IPS-18a (cell line): Measurements from ENCODE around the gene FGGY.
"Not testable (repeated sequence)": the region's sequence is repeated elsewhere in the genome, so short reads cannot be mapped to it uniquely, and the experiment has no call there.

Experiments used
- H3K27ac ChIP-seq: one replicate; pipeline ENCODE4 v1.5.1; 2013; ENCODE audit warnings: low read length
- H3K27me3 ChIP-seq: one replicate; pipeline ENCODE4 v1.6.1; 2013; ENCODE audit warnings: mild to moderate bottlenecking, low read length; ENCODE audit not compliant: control insufficient read depth, insufficient read depth
- H3K36me3 ChIP-seq: one replicate; pipeline ENCODE4 v1.6.1; 2013; ENCODE audit warnings: low read depth, low read length; ENCODE audit not compliant: control insufficient read depth
- H3K4me1 ChIP-seq: one replicate; pipeline ENCODE4 v1.6.1; 2013; ENCODE audit warnings: low read depth, low read length; ENCODE audit not compliant: control insufficient read depth
- H3K4me3 ChIP-seq: one replicate; pipeline ENCODE4 v1.5.1; 2013; ENCODE audit warnings: low read length
- H3K9ac ChIP-seq: one replicate; pipeline ENCODE4 v1.6.1; 2013; ENCODE audit warnings: mild to moderate bottlenecking, low read length, moderate library complexity
- H3K9me3 ChIP-seq: one replicate; pipeline ENCODE4 v1.6.1; 2013; ENCODE audit warnings: low read depth, low read length; ENCODE audit not compliant: control insufficient read depth

Gene FGGY

DNA sequence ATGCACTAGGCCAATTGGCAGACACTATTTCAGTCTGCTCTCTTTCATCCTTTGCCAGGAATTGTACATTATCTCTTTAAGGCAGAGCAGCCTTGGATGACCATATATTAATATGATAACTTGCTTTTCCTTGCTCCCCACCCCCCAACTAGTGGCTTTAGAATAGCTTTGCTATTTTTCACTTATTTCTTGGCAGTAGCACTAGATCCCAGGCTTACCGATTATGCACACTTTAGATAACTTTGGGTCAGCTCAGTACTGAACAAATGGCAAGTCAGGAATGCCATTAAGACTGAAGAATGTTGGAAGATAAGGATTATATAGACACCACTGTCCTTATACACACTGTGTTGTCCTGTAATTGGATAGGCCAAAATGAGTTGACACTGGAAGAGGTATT lies 146.4 kb downstream of the FGGY start:
- H3K4me3 ChIP-seq = no peak overlapping the region
- H3K36me3 ChIP-seq = no peaks in the 10 kb centered on the region
- H3K4me1 ChIP-seq = peaks cover 22% of the 10 kb centered on the region
- H3K9me3 ChIP-seq = no peaks in the 10 kb centered on the region
- H3K27ac ChIP-seq = no peak overlapping the region
- H3K27me3 ChIP-seq = no peaks in the 10 kb centered on the region
- no peak overlapping the region for H3K9ac ChIP-seq

DNA sequence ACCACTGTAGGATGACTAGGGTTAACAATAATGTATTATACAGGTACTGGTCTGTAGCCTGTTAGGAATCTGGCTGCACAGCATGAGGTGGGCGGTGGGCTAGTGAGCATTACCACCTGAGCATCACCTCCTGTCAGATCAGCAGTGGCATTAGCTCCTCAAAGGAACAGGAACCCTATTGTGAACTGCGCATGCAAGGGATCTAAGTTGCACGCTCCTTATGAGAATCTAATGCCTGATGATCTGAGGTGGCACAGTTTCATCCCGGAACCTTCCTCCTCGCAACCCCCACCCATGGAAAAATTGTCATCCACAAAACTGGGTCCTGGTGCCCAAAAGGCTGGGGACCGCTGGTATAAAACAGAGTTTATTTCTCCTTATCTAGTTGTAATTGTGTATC lies 147.6 kb downstream of the FGGY start:
- Histone ChIP-seq H3K9me3 (no peaks in the 10 kb centered on the region), H3K4me1 (peaks cover 22% of the 10 kb centered on the region), H3K9ac (no peak overlapping the region), H3K27ac (no peak overlapping the region), H3K27me3 (no peaks in the 10 kb centered on the region), H3K4me3 (no peak overlapping the region), H3K36me3 (no peaks in the 10 kb centered on the region)

DNA sequence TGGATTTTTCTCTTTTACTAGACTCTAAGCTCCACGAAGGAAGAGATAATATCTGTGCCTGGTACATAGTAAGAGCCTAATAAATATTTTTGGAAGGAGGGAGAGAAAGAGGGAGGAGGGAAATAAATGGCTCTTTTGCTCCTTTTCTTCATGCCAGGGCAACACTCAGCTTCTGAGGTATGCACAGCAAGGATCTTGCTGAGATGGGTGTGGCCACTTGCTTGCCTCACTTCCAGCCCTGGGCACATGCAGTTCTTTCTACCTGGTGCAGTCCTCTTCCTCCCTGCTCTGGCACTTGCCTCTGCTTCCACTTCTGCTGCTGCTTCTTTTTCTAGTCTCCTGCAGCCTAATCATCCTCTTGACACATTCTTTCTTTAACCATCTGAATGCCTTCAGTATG lies 148.1 kb downstream of the FGGY start:
- Histone ChIP-seq H3K27me3 (no peaks in the 10 kb centered on the region), H3K27ac (no peak overlapping the region), H3K4me3 (no peak overlapping the region), H3K9ac (no peak overlapping the region), H3K36me3 (no peaks in the 10 kb centered on the region), H3K4me1 (peaks cover 17% of the 10 kb centered on the region), H3K9me3 (no peaks in the 10 kb centered on the region)

DNA sequence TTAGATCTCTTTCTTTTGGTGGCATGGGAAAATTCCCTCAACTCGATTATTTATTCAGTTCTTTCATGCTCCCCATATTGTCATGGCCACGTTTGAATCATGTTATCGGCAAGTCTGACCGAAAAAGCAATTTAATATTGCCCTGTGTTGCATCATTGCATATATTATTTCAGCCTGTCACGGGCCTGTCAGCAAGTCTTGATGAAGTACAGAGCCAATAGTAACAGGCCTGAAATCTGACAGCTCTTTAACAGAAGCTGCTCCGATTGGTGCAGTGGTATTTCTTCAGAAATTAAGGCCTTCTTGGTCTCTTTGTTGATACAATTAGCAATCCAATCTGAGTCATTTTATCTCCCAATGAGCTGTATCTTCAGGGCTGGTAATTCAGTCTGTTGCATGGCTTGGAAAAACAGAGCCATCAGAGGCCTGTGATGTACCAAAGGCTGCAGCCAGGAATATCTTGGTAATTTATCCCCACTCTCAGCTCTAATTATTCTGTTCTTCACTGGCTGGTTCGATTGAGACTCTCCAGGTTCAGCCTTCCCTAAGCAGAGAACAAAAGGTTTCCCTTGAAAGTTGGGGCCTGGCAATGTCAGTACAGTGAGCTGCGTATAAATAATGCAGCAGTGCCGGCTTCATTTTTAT lies 149.5 kb downstream of the FGGY start:
- peaks cover 12% of the 10 kb centered on the region for H3K4me1 ChIP-seq
- H3K27ac ChIP-seq = no peak overlapping the region
- H3K9ac ChIP-seq = no peak overlapping the region

DNA sequence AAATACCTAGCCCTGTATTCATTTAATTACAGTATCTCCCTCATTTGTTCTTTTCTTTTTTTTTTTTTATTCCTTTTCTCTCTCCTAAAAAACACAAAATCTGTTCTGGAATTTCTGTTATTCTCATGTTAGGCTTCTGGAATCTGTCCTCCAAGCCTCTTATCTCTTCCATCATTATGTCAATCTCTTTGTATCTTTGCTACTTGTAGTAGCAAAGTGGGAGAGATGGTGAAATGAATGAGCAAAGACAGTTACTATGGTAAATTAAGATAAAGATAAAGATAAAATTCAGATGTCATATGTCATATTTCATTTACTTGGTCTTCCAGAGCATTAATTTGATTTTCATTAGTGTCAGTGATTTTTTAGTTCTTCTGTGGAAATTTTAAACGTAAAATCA lies 155.1 kb downstream of the FGGY start:
- Histone ChIP-seq H3K27ac (no peak overlapping the region), H3K27me3 (no peaks in the 10 kb centered on the region), H3K4me1 (peaks cover 2% of the 10 kb centered on the region), H3K9me3 (no peaks in the 10 kb centered on the region), H3K4me3 (no peak overlapping the region), H3K9ac (no peak overlapping the region), H3K36me3 (no peaks in the 10 kb centered on the region)

More for the DNA sequence above, 149.5 kb downstream of the FGGY start:
- Histone ChIP-seq H3K36me3 (no peaks in the 10 kb centered on the region), H3K9me3 (no peaks in the 10 kb centered on the region), H3K27me3 (no peaks in the 10 kb centered on the region), H3K4me3 (no peak overlapping the region)

DNA sequence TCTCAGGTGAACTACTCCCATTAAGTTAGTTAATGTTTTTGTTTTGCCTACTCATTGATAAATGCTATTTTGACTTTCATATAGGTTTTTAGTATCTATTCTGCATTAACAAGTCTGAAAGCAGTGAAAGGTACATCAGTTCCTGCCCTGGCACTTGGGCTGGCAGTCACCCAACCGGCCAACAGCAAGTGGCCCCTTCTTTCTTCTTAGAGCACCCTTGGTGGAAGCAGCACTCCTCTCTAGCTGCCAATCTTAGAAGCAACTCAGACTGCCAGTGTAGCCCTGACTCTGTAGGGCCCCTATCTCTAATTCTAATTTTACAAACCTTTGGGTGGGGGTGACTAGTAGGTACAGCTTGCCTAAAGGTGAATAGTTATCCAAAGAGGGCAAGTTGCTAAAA lies 155.7 kb downstream of the FGGY start:
- no peak overlapping the region for H3K4me3 ChIP-seq
- H3K4me1 ChIP-seq = no peaks in the 10 kb centered on the region
- H3K36me3 ChIP-seq = no peaks in the 10 kb centered on the region
- H3K27ac ChIP-seq = no peak overlapping the region
- no peak overlapping the region for H3K9ac ChIP-seq
- H3K9me3 ChIP-seq = no peaks in the 10 kb centered on the region
- no peaks in the 10 kb centered on the region for H3K27me3 ChIP-seq

DNA sequence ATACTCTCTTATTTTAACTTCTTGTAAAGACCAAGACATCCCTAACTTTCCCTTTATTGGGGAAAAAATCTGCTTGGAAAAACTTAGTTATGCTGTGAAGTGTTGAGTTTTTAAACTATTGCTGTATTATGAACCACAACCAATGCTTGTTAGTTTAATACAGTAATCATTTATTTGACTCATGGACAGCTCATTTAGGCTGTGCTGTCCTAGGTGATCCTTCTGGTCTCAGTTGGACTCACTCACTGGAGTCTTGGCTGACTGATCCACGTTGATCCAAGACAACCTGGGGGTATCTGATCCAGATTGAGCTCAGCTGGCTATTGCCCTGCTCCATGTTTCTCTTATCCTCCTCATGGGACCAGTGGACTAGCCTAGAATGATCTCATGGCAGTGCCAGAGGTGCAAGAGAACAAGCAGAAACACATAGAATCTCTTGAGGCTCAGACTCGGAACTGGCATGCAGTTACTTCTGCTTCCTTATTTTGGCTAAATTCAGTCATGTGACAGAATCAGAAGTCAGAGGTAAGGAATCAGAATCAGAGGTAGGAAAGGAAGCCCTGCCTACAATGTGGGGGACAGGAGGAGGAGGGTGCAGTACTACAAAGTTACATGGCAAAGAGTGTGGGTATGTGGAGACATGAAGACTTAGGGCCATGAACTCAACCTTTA lies 156.5 kb downstream of the FGGY start:
- Histone ChIP-seq H3K27ac (no peak overlapping the region), H3K4me1 (no peaks in the 10 kb centered on the region), H3K27me3 (no peaks in the 10 kb centered on the region), H3K4me3 (no peak overlapping the region), H3K9ac (no peak overlapping the region), H3K36me3 (no peaks in the 10 kb centered on the region), H3K9me3 (no peaks in the 10 kb centered on the region)

DNA sequence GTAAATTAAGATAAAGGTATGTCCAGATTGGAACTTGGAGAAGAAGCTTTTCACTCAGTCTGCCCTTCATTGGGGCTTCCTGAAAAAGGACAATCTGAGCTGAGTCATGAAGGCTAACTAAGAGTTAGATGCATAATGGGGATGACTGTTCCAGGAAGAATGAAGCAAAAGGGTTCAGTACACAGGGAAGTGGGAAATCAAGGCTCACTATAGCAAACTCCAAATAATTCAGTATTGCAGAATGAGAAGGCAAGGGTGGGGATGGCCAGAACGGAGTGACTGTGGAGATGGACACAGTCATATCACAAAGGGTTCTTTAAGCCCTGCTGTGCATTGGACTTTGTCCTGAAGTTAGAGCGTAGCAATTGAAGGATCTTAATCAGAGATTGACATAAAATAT lies 158.3 kb downstream of the FGGY start:
- H3K4me1 ChIP-seq = no peaks in the 10 kb centered on the region
- H3K27ac ChIP-seq = no peak overlapping the region
- H3K9ac ChIP-seq = no peak overlapping the region
- no peaks in the 10 kb centered on the region for H3K36me3 ChIP-seq
- no peaks in the 10 kb centered on the region for H3K9me3 ChIP-seq
- no peaks in the 10 kb centered on the region for H3K27me3 ChIP-seq
- no peak overlapping the region for H3K4me3 ChIP-seq

DNA sequence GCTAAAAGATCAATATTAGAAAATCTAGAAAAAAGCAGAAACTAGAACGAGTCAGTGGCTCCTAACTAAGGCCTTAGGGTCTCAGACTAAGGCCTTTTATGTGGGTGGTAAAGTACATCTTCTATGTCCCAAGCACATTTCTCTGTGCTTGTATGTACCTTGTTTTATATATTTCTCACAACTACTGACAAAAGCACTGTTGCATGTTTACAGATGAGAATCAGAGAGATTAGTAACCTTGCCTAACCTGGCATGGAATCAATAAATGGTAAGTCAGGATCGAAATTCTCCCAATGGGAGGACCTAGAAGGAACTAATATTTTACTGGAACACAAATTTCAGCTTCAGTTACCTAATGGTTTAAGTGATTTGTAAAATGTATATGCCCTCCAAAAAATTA lies 160.9 kb downstream of the FGGY start:
- Histone ChIP-seq H3K4me3 (no peak overlapping the region), H3K36me3 (no peaks in the 10 kb centered on the region), H3K27me3 (no peaks in the 10 kb centered on the region), H3K27ac (no peak overlapping the region), H3K9ac (no peak overlapping the region), H3K4me1 (no peaks in the 10 kb centered on the region), H3K9me3 (no peaks in the 10 kb centered on the region)

DNA sequence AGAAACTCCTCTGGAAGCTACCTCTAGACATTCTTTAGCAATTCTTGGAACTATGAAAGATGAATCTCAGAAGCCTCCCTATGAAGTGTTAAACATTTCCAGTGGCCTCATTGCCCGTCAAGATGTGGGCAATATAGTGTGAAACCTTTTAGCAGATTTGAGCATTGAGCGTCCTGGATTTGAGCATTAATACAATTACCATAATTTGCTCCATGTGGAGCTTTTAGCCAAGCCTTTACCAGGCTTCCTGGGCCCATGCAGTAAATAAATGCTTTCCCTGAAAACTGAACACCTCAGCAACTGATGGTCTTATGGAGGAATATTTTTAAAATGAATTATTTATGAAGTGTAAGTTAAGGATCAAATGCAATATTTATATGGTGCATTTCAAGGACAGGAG lies 162.0 kb downstream of the FGGY start:
- H3K27me3 ChIP-seq = no peaks in the 10 kb centered on the region
- no peaks in the 10 kb centered on the region for H3K36me3 ChIP-seq
- H3K9ac ChIP-seq = no peak overlapping the region
- H3K9me3 ChIP-seq = no peaks in the 10 kb centered on the region
- no peaks in the 10 kb centered on the region for H3K4me1 ChIP-seq
- no peak overlapping the region for H3K27ac ChIP-seq
- no peak overlapping the region for H3K4me3 ChIP-seq

DNA sequence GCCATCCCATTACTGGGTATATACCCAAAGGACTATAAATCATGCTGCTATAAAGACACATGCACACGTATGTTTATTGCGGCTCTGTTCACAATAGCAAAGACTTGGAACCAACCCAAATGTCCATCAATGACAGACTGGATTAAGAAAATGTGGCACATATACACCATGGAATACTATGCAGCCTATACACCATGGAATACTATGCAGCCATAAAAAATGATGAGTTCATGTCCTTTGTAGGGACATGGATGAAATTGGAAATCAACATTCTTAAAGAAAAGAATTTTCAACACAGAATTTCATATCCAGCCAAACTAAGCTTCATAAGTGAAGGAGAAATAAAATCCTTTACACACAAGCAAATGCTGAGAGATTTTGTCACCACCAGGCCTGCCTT lies 166.0 kb downstream of the FGGY start:
- not testable (repeated sequence) for H3K27ac ChIP-seq, H3K4me3 ChIP-seq, H3K9ac ChIP-seq, H3K9me3 ChIP-seq, H3K4me1 ChIP-seq, H3K36me3 ChIP-seq, H3K27me3 ChIP-seq

DNA sequence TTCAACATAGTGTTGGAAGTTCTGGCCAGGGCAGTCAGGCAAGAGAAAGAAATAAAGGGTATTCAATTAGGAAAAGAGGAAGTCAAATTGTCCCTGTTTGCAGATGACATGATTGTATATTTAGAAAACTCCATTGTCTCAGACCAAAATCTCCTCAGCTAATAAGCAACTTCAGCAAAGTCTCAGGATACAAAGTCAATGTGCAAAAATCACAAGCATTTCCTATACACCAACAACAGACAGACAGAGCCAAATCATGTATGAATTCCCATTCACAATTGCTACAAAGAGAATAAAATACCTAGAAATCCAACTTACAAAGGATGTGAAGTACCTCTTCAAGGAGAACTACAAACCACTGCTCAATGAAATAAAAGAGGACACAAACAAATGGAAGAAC lies 168.6 kb downstream of the FGGY start:
- not testable (repeated sequence) for H3K9me3 ChIP-seq, H3K9ac ChIP-seq, H3K27me3 ChIP-seq, H3K4me3 ChIP-seq, H3K36me3 ChIP-seq, H3K27ac ChIP-seq, H3K4me1 ChIP-seq
